Astrocyte (in vitro differentiated cells and primary cell): ENCODE results near the gene TRIM39. TPM values are rescaled to one million over a fixed set of nuclear protein-coding genes. Genes with fewer than 3 reads are reported as not detected.

Experiments
- DNase-seq: peaks from one replicate; pipeline ENCODE4 v3.0.0-alpha.2; 2010; ENCODE audit warnings: low read depth
- FAIRE-seq: peaks from 2 replicates; lab custom pipeline; 2011; peaks lifted over from hg19 to GRCh38; lab: Jason Lieb, UNC
- H2AFZ ChIP-seq: 2 replicates; pipeline ENCODE4 v1.6.0; 2012; ENCODE audit warnings: low read depth, low read length, inconsistent platforms
- H3K27ac ChIP-seq: 2 replicates; pipeline ENCODE4 v1.5.1; 2011; ENCODE audit warnings: low read depth, low read length, inconsistent platforms
- H3K27me3 ChIP-seq: 2 replicates; pipeline ENCODE4 v1.6.0; 2011; ENCODE audit warnings: low read length, inconsistent platforms; ENCODE audit not compliant: insufficient read depth
- H3K36me3 ChIP-seq: 2 replicates; pipeline ENCODE4 v1.5.1; 2011; ENCODE audit warnings: low read length, inconsistent platforms; ENCODE audit not compliant: insufficient read depth
- H3K4me1 ChIP-seq: 2 replicates; pipeline ENCODE4 v1.5.1; 2011; ENCODE audit warnings: low read length, inconsistent platforms; ENCODE audit not compliant: insufficient read depth
- H3K4me2 ChIP-seq: 2 replicates; pipeline ENCODE4 v1.6.0; 2012; ENCODE audit warnings: low read length, inconsistent platforms
- H3K4me3 ChIP-seq: 2 replicates; pipeline ENCODE4 v1.5.1; 2011; ENCODE audit warnings: low read depth, mild to moderate bottlenecking, low read length, inconsistent platforms; ENCODE audit not compliant: insufficient read depth
- H3K79me2 ChIP-seq: 2 replicates; pipeline ENCODE4 v1.6.0; 2012; ENCODE audit warnings: mild to moderate bottlenecking, low read length, inconsistent platforms; ENCODE audit not compliant: insufficient read depth
- H3K9ac ChIP-seq: 2 replicates; pipeline ENCODE4 v1.6.0; 2012; ENCODE audit warnings: mild to moderate bottlenecking, low read length, inconsistent platforms
- H3K9me3 ChIP-seq: 2 replicates; pipeline ENCODE4 v1.5.1; 2012; ENCODE audit warnings: low read depth, mild to moderate bottlenecking, low read length, inconsistent platforms; ENCODE audit not compliant: insufficient read depth
- H4K20me1 ChIP-seq: 2 replicates; pipeline ENCODE4 v1.6.0; 2012; ENCODE audit warnings: low read length, inconsistent platforms; ENCODE audit not compliant: insufficient read depth
- H3K27ac Mint-ChIP-seq: one replicate; pipeline ENCODE4 v1.8.0; 2021; ENCODE audit warnings: mild to moderate bottlenecking, mixed read lengths; ENCODE audit not compliant: unreplicated experiment
- H3K27me3 Mint-ChIP-seq: one replicate; pipeline ENCODE4 v1.8.0; 2021; ENCODE audit warnings: low read depth, mixed read lengths; ENCODE audit not compliant: unreplicated experiment
- H3K36me3 Mint-ChIP-seq: one replicate; pipeline ENCODE4 v1.8.0; 2021; ENCODE audit warnings: low read depth, mixed read lengths; ENCODE audit not compliant: unreplicated experiment
- H3K4me1 Mint-ChIP-seq: one replicate; pipeline ENCODE4 v1.8.0; 2021; ENCODE audit warnings: low read depth, mixed read lengths; ENCODE audit not compliant: unreplicated experiment
- H3K4me3 Mint-ChIP-seq: one replicate; pipeline ENCODE4 v1.8.0; 2021; ENCODE audit warnings: mild to moderate bottlenecking, moderate library complexity, mixed read lengths; ENCODE audit not compliant: unreplicated experiment
- H3K9me3 Mint-ChIP-seq: one replicate; pipeline ENCODE4 v1.8.0; 2021; ENCODE audit warnings: mild to moderate bottlenecking, mixed read lengths; ENCODE audit not compliant: unreplicated experiment
- EZH2 ChIP-seq: IDR thresholded peaks from 2 replicates; pipeline ENCODE4 v1.6.1; 2012; ENCODE audit warnings: mild to moderate bottlenecking, low read length, inconsistent platforms; ENCODE audit not compliant: insufficient read depth
- total RNA-seq: library from RNA; stranded (reverse); gene quantifications from 2 replicates; pipeline ENCODE4 v1.2.1, GENCODE V29; 2021
- TF ChIP-seq, protein P1 (sequence below): IDR thresholded peaks from 2 replicates; pipeline ENCODE4 v1.5.1; 2011; ENCODE audit warnings: low read depth, mild to moderate bottlenecking, inconsistent platforms, low read length, moderate library complexity; ENCODE audit not compliant: insufficient read depth

The TRIM39 gene
- total RNA-seq, 1 donor from 2014 or later, result 20.7 TPM

DNA sequence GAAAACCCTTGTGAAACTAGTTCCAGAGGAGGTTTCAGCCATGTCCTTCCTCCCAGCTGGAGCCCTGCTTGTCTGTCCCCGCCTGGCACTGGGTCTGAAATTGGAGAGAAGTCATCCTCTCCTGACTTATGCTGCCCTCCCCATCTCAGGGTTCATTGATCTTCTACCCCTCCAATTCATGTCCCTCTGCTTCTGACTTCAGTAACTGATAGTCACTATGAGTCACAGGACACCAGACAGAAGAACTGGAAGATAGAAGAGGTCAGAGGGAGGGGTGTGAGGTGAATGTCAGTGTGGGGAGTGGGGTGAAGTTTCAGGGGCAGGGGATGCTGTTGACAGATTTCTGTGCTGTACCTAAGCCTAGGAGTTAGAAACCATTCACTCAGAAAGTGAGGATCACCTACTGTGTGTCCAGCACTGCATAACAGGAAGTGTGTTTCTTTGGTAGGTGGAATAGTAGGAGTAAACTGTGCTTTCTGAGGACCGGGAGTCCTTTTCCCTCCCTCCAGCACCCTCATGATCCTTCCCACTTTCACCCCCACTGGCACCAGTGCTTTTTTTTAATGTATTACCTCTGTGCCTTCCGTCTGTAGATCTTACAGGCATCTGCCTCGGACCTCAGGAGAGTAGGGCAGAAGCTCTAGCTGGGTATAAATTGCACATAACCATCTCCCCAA is 17.6 kb downstream of the TRIM39 start:
- Histone ChIP-seq H3K27ac (no peak overlapping the region), H3K79me2 (peaks cover 5% of the 10 kb centered on the region), H2AFZ (peak overlapping the region; percentile 53), H3K36me3 (peaks cover 8% of the 10 kb centered on the region), H3K4me3 (peak overlapping the region; percentile 73), H3K4me1 (peaks cover 10% of the 10 kb centered on the region), H3K4me2 (peak overlapping the region; percentile 87), H3K27me3 (no peaks in the 10 kb centered on the region), H3K9me3 (no peaks in the 10 kb centered on the region), H3K9ac (no peak overlapping the region), H4K20me1 (peaks cover 8% of the 10 kb centered on the region)
- Mint-ChIP-seq H3K36me3 (peaks cover 12% of the 10 kb centered on the region), H3K27me3 (no peaks in the 10 kb centered on the region), H3K27ac (peak overlapping the region; percentile 63), H3K4me3 (peak overlapping the region; percentile 82), H3K4me1 (peaks cover 11% of the 10 kb centered on the region), H3K9me3 (no peaks in the 10 kb centered on the region)
- FAIRE-seq (no peak), DNase-seq (no peak)
- TF ChIP-seq, protein P1, sequence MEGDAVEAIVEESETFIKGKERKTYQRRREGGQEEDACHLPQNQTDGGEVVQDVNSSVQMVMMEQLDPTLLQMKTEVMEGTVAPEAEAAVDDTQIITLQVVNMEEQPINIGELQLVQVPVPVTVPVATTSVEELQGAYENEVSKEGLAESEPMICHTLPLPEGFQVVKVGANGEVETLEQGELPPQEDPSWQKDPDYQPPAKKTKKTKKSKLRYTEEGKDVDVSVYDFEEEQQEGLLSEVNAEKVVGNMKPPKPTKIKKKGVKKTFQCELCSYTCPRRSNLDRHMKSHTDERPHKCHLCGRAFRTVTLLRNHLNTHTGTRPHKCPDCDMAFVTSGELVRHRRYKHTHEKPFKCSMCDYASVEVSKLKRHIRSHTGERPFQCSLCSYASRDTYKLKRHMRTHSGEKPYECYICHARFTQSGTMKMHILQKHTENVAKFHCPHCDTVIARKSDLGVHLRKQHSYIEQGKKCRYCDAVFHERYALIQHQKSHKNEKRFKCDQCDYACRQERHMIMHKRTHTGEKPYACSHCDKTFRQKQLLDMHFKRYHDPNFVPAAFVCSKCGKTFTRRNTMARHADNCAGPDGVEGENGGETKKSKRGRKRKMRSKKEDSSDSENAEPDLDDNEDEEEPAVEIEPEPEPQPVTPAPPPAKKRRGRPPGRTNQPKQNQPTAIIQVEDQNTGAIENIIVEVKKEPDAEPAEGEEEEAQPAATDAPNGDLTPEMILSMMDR, result no peak
- no peak for TF ChIP-seq EZH2

DNA sequence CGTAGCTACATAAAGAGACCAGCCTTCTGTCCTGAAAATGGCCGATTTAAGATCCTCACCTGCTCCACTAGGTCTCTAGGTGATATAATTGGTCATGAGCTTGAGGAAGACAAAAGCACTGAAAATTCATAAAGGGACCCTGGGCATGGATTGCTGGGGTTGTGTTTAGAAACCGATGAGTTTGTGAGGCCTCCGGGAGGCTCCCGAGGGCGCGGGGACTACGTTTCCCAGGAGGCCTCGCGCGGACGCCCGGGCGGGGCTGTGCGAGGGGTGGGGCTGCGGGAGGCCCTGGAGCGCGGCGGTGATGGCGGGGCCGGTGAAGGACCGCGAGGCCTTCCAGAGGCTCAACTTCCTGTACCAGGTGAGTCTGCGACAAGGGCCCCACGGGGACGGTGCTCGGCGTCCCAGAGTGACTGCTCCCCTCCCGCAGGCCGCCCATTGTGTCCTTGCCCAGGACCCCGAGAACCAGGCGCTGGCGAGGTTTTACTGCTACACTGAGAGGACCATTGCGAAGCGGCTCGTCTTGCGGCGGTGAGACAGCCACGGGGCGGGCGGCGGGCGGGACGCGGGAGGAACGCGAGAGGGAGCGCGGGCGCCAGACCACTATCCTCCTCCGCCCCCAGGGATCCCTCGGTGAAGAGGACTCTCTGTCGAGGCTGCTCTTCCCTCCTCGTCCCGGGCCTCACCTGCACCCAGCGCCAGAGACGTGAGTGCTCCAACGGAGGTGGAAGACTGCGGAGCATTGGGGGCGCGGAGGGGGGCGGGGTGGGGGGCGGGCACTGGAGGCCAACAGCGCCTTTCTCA is 18.3 kb downstream of the TRIM39 start, which contains the start of gene RPP21:
Gene RPP21 (plus strand): TSS at position 289 of the 804 bp plus-strand sequence. CDS start 16 bp downstream, at position 305.
- Histone ChIP-seq H3K4me3 (peak within 1 kb of the TSS; percentile 73), H3K4me1 (peaks cover 10% of the 10 kb centered on the region), H3K36me3 (peaks cover 8% of the 10 kb centered on the region), H3K79me2 (peaks cover 5% of the 10 kb centered on the region), H2AFZ (peak within 1 kb of the TSS; percentile 93), H3K4me2 (peak within 1 kb of the TSS; percentile 87), H3K27me3 (peaks cover 3% of the 10 kb centered on the region), H3K9me3 (no peaks in the 10 kb centered on the region), H3K9ac (peak within 1 kb of the TSS; percentile 88), H4K20me1 (peaks cover 8% of the 10 kb centered on the region), H3K27ac (peak within 1 kb of the TSS; percentile 70)
- no peak for TF ChIP-seq EZH2
- H3K27ac Mint-ChIP-seq, result peak within 1 kb of the TSS; percentile 63
- peaks cover 11% of the 10 kb centered on the region for H3K4me1 Mint-ChIP-seq
- no peaks in the 10 kb centered on the region for H3K9me3 Mint-ChIP-seq
- FAIRE-seq, result no peak
- H3K36me3 Mint-ChIP-seq, result peaks cover 12% of the 10 kb centered on the region
- no peaks in the 10 kb centered on the region for H3K27me3 Mint-ChIP-seq
- peak; percentile 63 for DNase-seq
- peak within 1 kb of the TSS; percentile 82 for H3K4me3 Mint-ChIP-seq

DNA sequence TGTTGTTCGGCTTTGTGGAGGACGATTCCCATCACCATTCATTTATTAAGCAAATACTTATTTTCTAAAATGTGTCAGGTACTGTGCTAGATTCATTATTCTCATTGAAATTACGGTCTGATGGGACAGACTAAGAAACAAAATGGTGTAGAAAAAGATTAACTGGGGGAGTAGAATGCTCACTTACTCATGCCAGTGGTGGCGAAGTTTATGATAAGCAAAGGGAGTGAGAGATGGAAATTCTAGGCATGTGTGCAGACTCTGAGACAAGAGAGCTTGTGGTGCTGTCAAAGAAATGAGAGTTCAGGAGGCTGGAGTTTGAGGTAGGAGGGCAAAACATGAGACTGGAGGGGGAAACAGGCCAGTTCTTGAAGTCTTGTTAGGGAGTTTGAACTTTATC is 19.1 kb downstream of the TRIM39 start:
- H4K20me1 ChIP-seq, result peaks cover 8% of the 10 kb centered on the region
- no peaks in the 10 kb centered on the region for H3K27me3 Mint-ChIP-seq
- H3K4me2 ChIP-seq, result peak overlapping the region; percentile 87
- H3K36me3 Mint-ChIP-seq, result peaks cover 12% of the 10 kb centered on the region
- peaks cover 10% of the 10 kb centered on the region for H3K4me1 ChIP-seq
- H3K27ac ChIP-seq, result no peak overlapping the region
- H3K4me3 Mint-ChIP-seq, result peak overlapping the region; percentile 82
- FAIRE-seq (no peak), DNase-seq (no peak)
- peak overlapping the region; percentile 12 for H3K27ac Mint-ChIP-seq
- H3K9me3 ChIP-seq, result no peaks in the 10 kb centered on the region
- H3K9me3 Mint-ChIP-seq, result no peaks in the 10 kb centered on the region
- TF ChIP-seq EZH2, result no peak
- TF ChIP-seq, protein P1, result no peak
- peaks cover 3% of the 10 kb centered on the region for H3K27me3 ChIP-seq
- H3K4me3 ChIP-seq, result peak overlapping the region; percentile 73
- peaks cover 5% of the 10 kb centered on the region for H3K79me2 ChIP-seq
- peaks cover 5% of the 10 kb centered on the region for H3K36me3 ChIP-seq
- H3K9ac ChIP-seq, result peak overlapping the region; percentile 88
- no peak overlapping the region for H2AFZ ChIP-seq
- peaks cover 10% of the 10 kb centered on the region for H3K4me1 Mint-ChIP-seq
